ENCODE measurements around the gene NOXA1.

Gene NOXA1

GRCh38 chr9:137393176-137394150 lies 29.7 kb upstream of the NOXA1 start:
- TF ChIP-seq POLR2A (IDR thresholded peaks at IDR 0.05; ENCODE audit: low read depth, low read length) = no peak
- FAIRE-seq = no peak
- DNase-seq (ENCODE audit: insufficient read length, low spot score) = no peak

- no peak for DNase-seq (ENCODE audit: insufficient read length, low spot score)
- TF ChIP-seq POLR2A (IDR thresholded peaks at IDR 0.05; ENCODE audit: low read depth, low read length) = no peak
- FAIRE-seq = no peak
These were observed 28.1 kb upstream of the NOXA1 start for GRCh38 chr9:137394866-137395665.

DNA sequence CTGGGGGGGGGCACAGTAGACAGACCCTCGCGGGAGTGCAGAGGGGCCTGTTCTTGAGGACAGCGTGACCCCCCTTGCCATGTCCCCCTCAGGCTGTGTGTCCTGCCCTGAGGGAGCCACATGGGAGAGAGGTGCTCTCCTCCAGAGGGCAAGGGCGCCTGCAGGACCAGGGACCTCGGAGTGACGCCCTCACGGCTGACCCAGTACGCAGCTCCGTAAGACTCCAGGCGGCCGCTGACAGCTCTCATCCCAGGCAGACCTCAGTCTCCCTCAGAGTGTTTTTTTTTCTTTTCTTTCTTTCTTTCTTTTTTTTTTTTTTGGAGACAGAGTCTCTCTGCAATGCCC lies 27.6 kb upstream of the NOXA1 start:
- no peak for TF ChIP-seq POLR2A (IDR thresholded peaks at IDR 0.05; ENCODE audit: low read depth, low read length)
- FAIRE-seq (no peak), DNase-seq (ENCODE audit: insufficient read length, low spot score) (no peak)

DNA sequence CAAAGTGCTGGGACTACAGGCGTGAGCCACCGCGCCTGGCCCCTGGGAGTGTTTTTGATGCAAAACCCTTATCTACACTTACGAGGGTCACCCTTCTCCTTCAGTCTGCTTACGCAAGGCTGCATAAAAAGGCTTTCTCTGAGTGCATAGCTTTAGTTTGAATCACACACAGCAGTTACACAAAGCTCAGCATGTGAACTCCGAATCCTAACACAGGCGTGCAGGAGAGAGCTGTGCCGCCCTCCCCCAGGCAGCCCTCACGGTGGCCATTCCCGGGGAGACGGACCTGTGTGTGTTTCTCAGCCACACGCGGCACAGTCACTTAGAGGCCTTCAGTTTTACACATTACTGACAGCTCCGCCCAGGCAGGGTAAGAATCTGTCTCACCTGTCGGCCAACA lies 27.0 kb upstream of the NOXA1 start:
- FAIRE-seq (peak; percentile 94), DNase-seq (ENCODE audit: insufficient read length, low spot score) (peak; percentile 91)
- TF ChIP-seq POLR2A (IDR thresholded peaks at IDR 0.05; ENCODE audit: low read depth, low read length) = no peak

DNA sequence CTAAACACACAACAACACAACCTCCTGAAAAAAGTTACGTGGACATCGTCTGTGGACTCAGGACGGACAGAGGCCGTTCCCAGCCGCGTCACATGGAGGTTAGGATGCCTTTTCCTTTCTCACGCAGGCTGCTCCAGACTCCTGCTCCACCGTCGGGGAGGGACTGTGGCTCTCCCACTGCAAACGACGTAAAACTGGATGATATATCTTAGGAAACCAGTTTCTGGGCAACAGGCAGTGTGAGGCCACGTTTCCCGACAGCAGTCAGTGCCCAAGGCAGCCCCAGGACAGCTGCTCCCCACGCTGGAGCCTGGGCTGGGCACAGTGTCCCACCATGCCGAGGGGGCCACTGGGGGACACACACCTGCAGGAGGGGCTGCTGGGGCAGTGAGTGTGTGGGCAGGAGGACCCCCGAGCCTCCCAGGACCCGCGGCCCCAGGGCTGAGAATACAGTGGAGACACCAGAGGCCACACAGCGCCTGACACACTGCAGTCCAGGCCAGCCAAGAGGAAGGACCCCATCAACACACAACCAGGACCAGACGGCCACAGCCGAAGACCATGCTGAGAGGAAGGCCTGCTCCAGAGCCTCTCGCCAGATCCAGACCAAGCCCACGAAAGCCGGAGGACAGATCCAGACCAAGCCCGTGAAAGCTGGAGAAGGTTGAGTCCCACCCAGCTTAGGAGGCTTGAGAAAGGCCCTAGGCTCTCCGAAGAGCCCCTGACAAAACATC lies 26.4 kb upstream of the NOXA1 start:
- no peak for DNase-seq (ENCODE audit: insufficient read length, low spot score)
- no peak for TF ChIP-seq POLR2A (IDR thresholded peaks at IDR 0.05; ENCODE audit: low read depth, low read length)
- no peak for FAIRE-seq

GRCh38 chr9:137397675-137398423 lies 25.3 kb upstream of the NOXA1 start:
- FAIRE-seq = no peak
- TF ChIP-seq POLR2A (IDR thresholded peaks at IDR 0.05; ENCODE audit: low read depth, low read length) = no peak
- DNase-seq (ENCODE audit: insufficient read length, low spot score) = no peak

- no peak for TF ChIP-seq POLR2A (IDR thresholded peaks at IDR 0.05; ENCODE audit: low read depth, low read length)
- FAIRE-seq (no peak), DNase-seq (ENCODE audit: insufficient read length, low spot score) (no peak)
These were observed 24.4 kb upstream of the NOXA1 start for GRCh38 chr9:137398561-137399468.

DNA sequence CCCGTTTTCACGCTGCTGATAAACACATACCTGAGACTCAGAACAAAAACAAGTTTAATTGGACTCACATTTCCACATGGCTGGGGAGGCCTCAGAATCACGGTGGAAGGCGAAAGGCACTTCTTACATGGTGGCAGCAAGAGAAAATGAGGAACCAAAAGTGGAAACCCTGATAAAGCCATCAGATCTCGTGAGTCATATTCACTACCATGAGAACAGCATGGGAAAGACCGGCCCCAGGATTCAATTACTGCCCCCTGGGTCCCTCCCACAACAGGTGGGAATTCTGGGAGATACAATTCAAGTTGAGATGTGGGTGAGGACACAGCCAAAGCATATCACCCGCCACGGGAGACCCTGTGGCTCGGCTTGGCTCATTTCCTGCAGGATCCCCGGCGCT lies 20.4 kb upstream of the NOXA1 start:
- DNase-seq (ENCODE audit: insufficient read length, low spot score) (no peak), FAIRE-seq (no peak)

GRCh38 chr9:137403269-137403668 lies 19.9 kb upstream of the NOXA1 start:
- DNase-seq (ENCODE audit: insufficient read length, low spot score) = no peak
- no peak for TF ChIP-seq POLR2A (IDR thresholded peaks at IDR 0.05; ENCODE audit: low read depth, low read length)
- FAIRE-seq = no peak

More for the DNA sequence above, 20.4 kb upstream of the NOXA1 start:
- TF ChIP-seq POLR2A (IDR thresholded peaks at IDR 0.05; ENCODE audit: low read depth, low read length) = no peak

- DNase-seq (ENCODE audit: insufficient read length, low spot score) (no peak), FAIRE-seq (no peak)
- TF ChIP-seq POLR2A (IDR thresholded peaks at IDR 0.05; ENCODE audit: low read depth, low read length) = no peak
These were observed 18.1 kb upstream of the NOXA1 start for GRCh38 chr9:137404961-137405567.

DNA sequence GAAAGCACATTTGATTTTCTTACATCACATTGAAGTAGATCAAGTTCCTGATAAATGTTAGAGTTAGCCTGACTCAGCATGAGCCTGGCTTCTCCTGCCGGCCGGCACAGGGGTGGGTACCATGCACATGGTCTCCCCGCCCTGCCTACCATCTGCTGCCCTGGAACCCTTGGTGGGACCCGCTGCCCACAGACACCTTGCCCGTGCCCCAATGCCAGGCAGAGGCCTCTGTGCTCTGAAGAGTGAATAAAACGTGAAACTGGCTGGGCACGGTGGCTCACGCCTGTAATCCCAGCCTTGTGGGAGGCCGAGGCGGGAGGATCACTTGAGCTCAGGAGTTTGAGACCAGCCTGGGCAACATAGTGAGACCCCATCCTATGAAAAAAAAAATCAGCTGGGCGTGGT lies 17.5 kb upstream of the NOXA1 start:
- FAIRE-seq (peak; percentile 64), DNase-seq (ENCODE audit: insufficient read length, low spot score) (no peak)
- no peak for TF ChIP-seq POLR2A (IDR thresholded peaks at IDR 0.05; ENCODE audit: low read depth, low read length)
